Transverse colon (tissue), 4 donors: ENCODE results near the gene PLPPR4. TPM values are rescaled to one million over a fixed set of nuclear protein-coding genes. Genes with fewer than 3 reads are reported as not detected.

Experiments used
- DNase-seq: peaks from one replicate; pipeline ENCODE4 v3.0.0-alpha.2; 2019
- H3K27ac ChIP-seq, 4 donors: fragments of 200-600 bp; sonication (generic); 2 replicates each; pipeline ENCODE4 v1.5.1; 2016 to 2018; ENCODE audit warnings: inconsistent platforms in 4 of 4
- H3K27me3 ChIP-seq: fragments of 200-600 bp; sonication (generic); 2 replicates; pipeline ENCODE4 v1.5.1; 2017; ENCODE audit warnings: inconsistent platforms
- H3K36me3 ChIP-seq, 4 donors: fragments of 200-600 bp; sonication (generic); 2 replicates each; pipeline ENCODE4 v1.5.1; 2017 to 2019; ENCODE audit warnings: inconsistent platforms in 4 of 4
- H3K4me1 ChIP-seq, 4 donors: fragments of 200-600 bp; sonication (generic); 2 replicates each; pipeline ENCODE4 v1.5.1; 2017 to 2020; ENCODE audit warnings: inconsistent platforms in 4 of 4
- H3K4me3 ChIP-seq, 4 donors: fragments of 200-600 bp; sonication (generic); 1 replicate in 1 of 4; 2 replicates in 3 of 4; pipeline versions ENCODE4 v1.5.1 to v1.6.1; 2017 to 2019; ENCODE audit warnings: inconsistent platforms in 4 of 4
- H3K9me3 ChIP-seq, 2 donors: fragments of 200-600 bp; sonication (generic); 2 replicates each; pipeline ENCODE4 v1.5.1; 2017 to 2019; ENCODE audit warnings: inconsistent platforms in 2 of 2
- CTCF ChIP-seq, 5 experiments: fragments of 200-600 bp in 3 of 5; fragments of 450-650 bp in 2 of 5; sonication (generic) in 3 of 5; IDR thresholded peaks; 1 replicate in 2 of 5; 2 replicates in 3 of 5; pipeline ENCODE4 v1.5.1; 2016 to 2017; ENCODE audit warnings: antibody characterized with exemption in 5 of 5, inconsistent platforms in 3 of 5, mild to moderate bottlenecking in 2 of 5, moderate library complexity in 1 of 5
- EP300 ChIP-seq: sonication (generic); formaldehyde crosslinking; IDR thresholded peaks from one replicate; pipeline ENCODE4 v1.6.1; 2017; ENCODE audit warnings: antibody characterized with exemption, low read depth
- POLR2A ChIP-seq: fragments of 450-650 bp; IDR thresholded peaks from one replicate; pipeline ENCODE4 v1.6.1; 2016; ENCODE audit warnings: antibody characterized with exemption, mild to moderate bottlenecking, moderate library complexity
- POLR2AphosphoS5 ChIP-seq, 3 donors: sonication (generic); formaldehyde crosslinking; IDR thresholded peaks; one replicate each; pipeline ENCODE4 v1.6.1; 2016; ENCODE audit warnings: antibody characterized with exemption in 3 of 3
- WGBS, 2 donors: methylation state at CpG; one replicate each; pipeline ENCODE4 v1.1.5; 2018; ENCODE audit warnings: low coverage in 1 of 2; 5-methylcytosine and 5-hydroxymethylcytosine counted together
- in situ Hi-C, 4 donors: fragments of 200-750 bp; cut with MboI; loops; one replicate each; pipeline versions ENCODE4 v1.15.0 to v1.15.1; 2017; ENCODE audit warnings: low sequenced_read_pairs in 3 of 4, low pct_ligation_motif_present in 1 of 4, low pct_unique_long_range_greater_than_20kb in 1 of 4
- intact Hi-C: fragments of 100-400 bp; cut with DNase I; formaldehyde crosslinking; loops from one replicate; pipeline ENCODE4 v1.15.1; 2023; ENCODE audit warnings: low total_unique reads
- total RNA-seq, 4 donors: library from RNA; depleted of rRNA; stranded (reverse); fragments of >200 nt; gene quantifications; one replicate each; pipeline ENCODE4 v1.1.0, GENCODE V29; 2016

Gene PLPPR4
- total RNA-seq, 4 donors from 2014 or later, result 0.37 to 21.5 (median 0.68) TPM

- Histone ChIP-seq H3K9me3 (no peaks in the 10 kb centered on the region), H3K4me1 (no peaks in the 10 kb centered on the region), H3K27ac (no peak overlapping the region), H3K27me3 (no peaks in the 10 kb centered on the region), H3K36me3 (no peaks in the 10 kb centered on the region), H3K4me3 (no peak overlapping the region)
- WGBS, 2 donors, result 89 to 100% methylated on average over 1 to 3 of the region's 3 CpGs
- no peak for DNase-seq
- TF ChIP-seq EP300 (no peak), POLR2A (no peak), POLR2AphosphoS5 (IDR thresholded peaks at IDR 0.05) (no peak), CTCF (IDR thresholded peaks at IDR 0.05) (no peak)
- intact Hi-C loops, result no loop called here
- in situ Hi-C loops, result loop anchor here in 1 of 4 donors (10.0 kb wide), 1 partner anchor 61 kb away; no protein-coding TSS in a partner anchor
Measured at GRCh38 chr1:99246152-99246551, 18.1 kb upstream of the PLPPR4 start.

GRCh38 chr1:99247199-99247598 is 17.1 kb upstream of the PLPPR4 start:
- in situ Hi-C loops (loop anchor here in 1 of 4 donors (10.0 kb wide), 1 partner anchor 62 kb away; no protein-coding TSS in a partner anchor), intact Hi-C loops (no loop called here)
- no peak for DNase-seq
- no peaks in the 10 kb centered on the region for H3K27me3 ChIP-seq
- no peak for TF ChIP-seq POLR2AphosphoS5 (IDR thresholded peaks at IDR 0.05)
- TF ChIP-seq CTCF (IDR thresholded peaks at IDR 0.05), result no peak
- no peak for TF ChIP-seq POLR2A
- no peak for TF ChIP-seq EP300
- H3K36me3 ChIP-seq, result no peaks in the 10 kb centered on the region
- 70 to 82% methylated on average over 2 of the region's 2 CpGs for WGBS, 2 donors
- no peaks in the 10 kb centered on the region for H3K9me3 ChIP-seq
- H3K27ac ChIP-seq, result no peak overlapping the region
- no peak overlapping the region for H3K4me3 ChIP-seq
- H3K4me1 ChIP-seq, result no peaks in the 10 kb centered on the region

GRCh38 chr1:99250728-99251127 is 13.6 kb upstream of the PLPPR4 start:
- TF ChIP-seq POLR2A, result no peak
- TF ChIP-seq CTCF (IDR thresholded peaks at IDR 0.05), result no peak
- no peak for TF ChIP-seq EP300
- no peak for TF ChIP-seq POLR2AphosphoS5 (IDR thresholded peaks at IDR 0.05)
- DNase-seq, result no peak
- in situ Hi-C loops (no loop called here), intact Hi-C loops (no loop called here)
- no peaks in the 10 kb centered on the region for H3K4me1 ChIP-seq
- no peaks in the 10 kb centered on the region for H3K27me3 ChIP-seq
- H3K9me3 ChIP-seq, result no peaks in the 10 kb centered on the region
- no peak overlapping the region for H3K27ac ChIP-seq
- WGBS, 2 donors, result 79 to 87% methylated on average over 3 to 5 of the region's 5 CpGs
- no peaks in the 10 kb centered on the region for H3K36me3 ChIP-seq
- H3K4me3 ChIP-seq, result no peak overlapping the region

- 90 to 94% methylated on average over 1 of the region's 1 CpG for WGBS, 2 donors
- in situ Hi-C loops, result no loop called here
- TF ChIP-seq EP300, result no peak
- TF ChIP-seq POLR2AphosphoS5 (IDR thresholded peaks at IDR 0.05), result no peak
- no peak for TF ChIP-seq POLR2A
- no peak for TF ChIP-seq CTCF (IDR thresholded peaks at IDR 0.05)
Measured at GRCh38 chr1:99251308-99251707, 13.0 kb upstream of the PLPPR4 start.

More at GRCh38 chr1:99251308-99251707, 13.0 kb upstream of the PLPPR4 start:
- intact Hi-C loops, result no loop called here
- Histone ChIP-seq H3K4me1 (no peaks in the 10 kb centered on the region), H3K4me3 (no peak overlapping the region), H3K9me3 (no peaks in the 10 kb centered on the region), H3K27me3 (no peaks in the 10 kb centered on the region), H3K36me3 (no peaks in the 10 kb centered on the region), H3K27ac (no peak overlapping the region)
- no peak for DNase-seq
